22Rv1 (cell line): Measurements from ENCODE around the gene NFKBIZ.

Source experiments
- ZFX ChIP-seq: fragments of 450-650 bp; IDR thresholded peaks from 2 replicates; pipeline ENCODE4 v1.6.1; 2017; ENCODE audit warnings: antibody characterized with exemption, borderline replicate concordance
- TF ChIP-seq, protein P1 (sequence below): fragments of 450-650 bp; IDR thresholded peaks from 2 replicates; pipeline ENCODE4 v1.5.1; 2017; ENCODE audit warnings: mild to moderate bottlenecking

DNA sequence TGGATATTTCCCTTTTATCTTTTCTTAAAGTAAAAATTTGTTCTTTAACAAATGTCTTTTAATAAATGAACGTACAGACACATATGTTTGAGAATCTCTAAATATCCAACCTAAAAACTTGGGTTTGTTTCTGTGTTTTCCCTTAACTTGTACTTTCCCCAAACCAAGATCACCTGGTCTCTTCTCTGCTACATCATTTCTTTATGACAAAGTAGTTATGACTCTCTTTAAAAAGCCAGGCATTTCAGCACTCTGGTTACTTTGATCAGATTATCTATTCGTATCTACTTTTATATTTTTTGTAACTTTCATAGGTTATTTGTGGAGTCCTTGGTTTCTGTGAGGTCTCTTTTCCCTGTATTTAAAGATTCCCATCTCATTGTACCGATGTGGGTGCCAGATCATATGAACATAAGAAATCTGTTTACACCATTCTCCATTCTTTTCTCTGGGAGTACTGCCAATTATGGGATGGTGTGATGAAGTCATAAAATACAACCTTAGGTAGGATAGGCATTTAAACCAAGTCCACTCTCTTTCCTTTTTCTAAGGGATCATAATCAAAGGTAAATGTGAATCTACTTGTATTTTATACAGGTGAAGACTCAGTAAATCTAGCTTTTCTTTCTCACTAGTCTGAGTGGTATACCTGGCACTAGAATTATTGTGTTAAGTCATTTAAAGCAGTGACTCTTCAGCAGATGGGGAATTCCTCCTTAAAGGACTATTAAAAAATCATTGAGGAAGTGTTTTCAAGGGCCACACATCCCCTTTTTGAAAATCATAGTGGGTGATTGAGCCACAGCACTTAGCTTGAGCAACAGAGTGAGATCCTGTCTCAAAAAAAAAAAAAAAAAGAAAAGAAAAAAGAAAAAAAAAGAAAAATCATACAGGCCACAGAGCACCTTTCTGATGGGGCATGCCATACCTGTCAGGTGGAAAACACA, 12.4 kb upstream of the NFKBIZ start:
- TF ChIP-seq, protein P1, sequence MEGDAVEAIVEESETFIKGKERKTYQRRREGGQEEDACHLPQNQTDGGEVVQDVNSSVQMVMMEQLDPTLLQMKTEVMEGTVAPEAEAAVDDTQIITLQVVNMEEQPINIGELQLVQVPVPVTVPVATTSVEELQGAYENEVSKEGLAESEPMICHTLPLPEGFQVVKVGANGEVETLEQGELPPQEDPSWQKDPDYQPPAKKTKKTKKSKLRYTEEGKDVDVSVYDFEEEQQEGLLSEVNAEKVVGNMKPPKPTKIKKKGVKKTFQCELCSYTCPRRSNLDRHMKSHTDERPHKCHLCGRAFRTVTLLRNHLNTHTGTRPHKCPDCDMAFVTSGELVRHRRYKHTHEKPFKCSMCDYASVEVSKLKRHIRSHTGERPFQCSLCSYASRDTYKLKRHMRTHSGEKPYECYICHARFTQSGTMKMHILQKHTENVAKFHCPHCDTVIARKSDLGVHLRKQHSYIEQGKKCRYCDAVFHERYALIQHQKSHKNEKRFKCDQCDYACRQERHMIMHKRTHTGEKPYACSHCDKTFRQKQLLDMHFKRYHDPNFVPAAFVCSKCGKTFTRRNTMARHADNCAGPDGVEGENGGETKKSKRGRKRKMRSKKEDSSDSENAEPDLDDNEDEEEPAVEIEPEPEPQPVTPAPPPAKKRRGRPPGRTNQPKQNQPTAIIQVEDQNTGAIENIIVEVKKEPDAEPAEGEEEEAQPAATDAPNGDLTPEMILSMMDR = no peak
- TF ChIP-seq ZFX = no peak
